HG03095 (cell line): Measurements from ENCODE around the gene TMEM121.
A peak's percentile ranks its signal among the peaks of the same experiment; 100 is the strongest.

Experiments used
- ATAC-seq: cut with Tn5 transposase; IDR thresholded peaks from one replicate; pipeline ENCODE4 v1.9.1; 2021; ENCODE audit warnings: moderate library complexity; ENCODE audit not compliant: unreplicated experiment

TMEM121 gene

GRCh38 chr14:105486974-105487448 lies 39.4 kb upstream of the TMEM121 start:
- ATAC-seq = no peak

DNA sequence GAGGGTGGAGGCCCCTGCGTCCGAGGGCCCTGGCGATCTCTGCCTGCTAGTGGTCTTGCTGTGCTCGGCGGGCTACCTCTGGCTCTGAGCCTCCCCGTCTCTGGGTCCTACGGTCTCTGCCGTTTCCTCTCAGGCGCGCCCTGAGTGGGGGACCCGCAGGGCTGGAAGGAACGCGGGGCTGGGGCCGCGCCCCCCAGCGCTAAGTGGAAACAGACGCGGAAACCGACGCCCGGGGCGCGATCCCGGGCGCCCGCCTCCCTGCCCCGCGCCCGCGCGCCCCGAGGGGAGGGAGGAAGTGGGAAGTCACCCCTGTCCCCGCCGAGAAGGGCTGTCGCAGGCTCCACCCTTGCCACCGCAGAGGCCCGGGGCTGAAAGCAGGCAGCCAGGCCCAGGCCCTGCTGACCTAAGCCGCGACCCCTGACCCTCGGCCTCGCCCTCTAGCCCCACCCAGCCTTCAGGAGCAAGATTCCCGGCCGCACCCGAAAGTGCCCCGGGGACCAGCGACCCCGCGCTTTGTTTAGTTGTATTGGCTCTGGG lies 38.9 kb upstream of the TMEM121 start:
- no peak for ATAC-seq

DNA sequence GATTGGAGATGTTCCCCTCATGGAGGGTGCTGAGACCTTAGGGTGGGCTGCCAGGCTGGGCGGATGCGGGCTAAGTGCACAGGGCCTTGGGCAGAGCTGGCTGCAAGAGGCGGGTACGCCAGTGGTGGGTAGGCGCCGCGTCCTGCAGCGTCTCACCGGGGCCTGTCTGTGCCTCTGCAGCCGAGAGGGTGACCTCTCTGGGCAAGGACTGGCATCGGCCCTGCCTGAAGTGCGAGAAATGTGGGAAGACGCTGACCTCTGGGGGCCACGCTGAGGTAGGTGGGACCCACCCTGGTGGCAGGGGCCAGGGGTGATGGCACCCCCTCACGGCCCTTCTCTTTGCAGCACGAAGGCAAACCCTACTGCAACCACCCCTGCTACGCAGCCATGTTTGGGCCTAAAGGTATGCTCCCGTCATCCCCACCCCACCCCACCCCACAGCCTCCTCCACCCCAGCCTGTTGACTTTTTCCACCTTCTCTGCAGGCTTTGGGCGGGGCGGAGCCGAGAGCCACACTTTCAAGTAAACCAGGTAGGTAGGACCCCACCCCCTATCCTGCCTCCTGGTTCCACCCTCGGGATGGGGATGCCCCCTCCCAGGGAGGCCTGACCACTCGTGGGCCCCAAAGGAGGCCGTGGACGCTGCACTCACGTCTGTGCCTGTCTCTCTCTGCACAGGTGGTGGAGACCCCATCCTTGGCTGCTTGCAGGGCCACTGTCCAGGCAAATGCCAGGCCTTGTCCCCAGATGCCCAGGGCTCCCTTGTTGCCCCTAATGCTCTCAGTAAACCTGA lies 38.2 kb upstream of the TMEM121 start:
- ATAC-seq = no peak

DNA sequence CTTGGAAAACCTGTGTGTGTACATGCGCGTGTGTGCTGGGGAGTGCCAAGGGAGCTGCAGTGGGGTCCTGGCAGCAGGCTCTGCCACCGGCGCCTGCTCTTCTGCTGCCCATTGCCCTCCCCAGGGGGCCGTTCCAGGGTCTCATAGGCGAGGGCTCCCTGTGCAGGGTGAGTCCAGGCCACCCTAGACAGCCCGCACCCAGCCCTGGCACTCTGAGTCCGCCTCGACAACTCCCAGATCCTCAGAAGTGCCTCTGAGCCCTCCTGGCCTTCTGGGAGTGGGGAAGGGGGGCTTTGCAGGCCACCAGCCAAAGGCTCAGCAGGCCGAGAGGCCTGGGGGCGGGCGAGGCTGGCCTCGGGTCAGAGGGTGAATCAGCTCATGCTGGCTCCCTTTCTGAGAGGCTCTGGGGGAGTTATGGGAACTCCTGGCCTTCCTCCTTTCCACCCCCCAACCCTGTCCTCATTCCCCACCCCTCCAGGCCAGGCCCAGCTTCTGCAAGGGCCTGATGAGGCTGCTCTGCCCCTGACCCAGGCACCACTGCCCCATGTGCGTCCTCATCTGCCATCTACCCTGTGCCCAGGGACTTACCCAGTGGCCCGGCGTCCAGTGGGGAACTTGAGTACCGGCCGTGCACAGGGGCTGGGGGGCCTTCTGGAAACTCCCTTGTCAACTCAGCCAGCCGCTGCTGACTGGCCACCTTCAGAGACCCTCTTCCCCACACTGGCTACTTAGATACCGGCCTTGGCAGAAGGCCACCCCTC lies 37.4 kb upstream of the TMEM121 start:
- no peak for ATAC-seq

- ATAC-seq = no peak
Measured at GRCh38 chr14:105489542-105490266, 36.7 kb upstream of the TMEM121 start.

- peak; percentile 0 for ATAC-seq
Measured at GRCh38 chr14:105490267-105490571, 36.2 kb upstream of the TMEM121 start.

GRCh38 chr14:105490572-105491365 lies 35.6 kb upstream of the TMEM121 start, which contains the start of gene TEDC1:
Gene TEDC1, plus strand, starts transcription at chr14:105491246. Its CDS starts 130 bp downstream, at chr14:105491376.
- ATAC-seq = peak; percentile 66

DNA sequence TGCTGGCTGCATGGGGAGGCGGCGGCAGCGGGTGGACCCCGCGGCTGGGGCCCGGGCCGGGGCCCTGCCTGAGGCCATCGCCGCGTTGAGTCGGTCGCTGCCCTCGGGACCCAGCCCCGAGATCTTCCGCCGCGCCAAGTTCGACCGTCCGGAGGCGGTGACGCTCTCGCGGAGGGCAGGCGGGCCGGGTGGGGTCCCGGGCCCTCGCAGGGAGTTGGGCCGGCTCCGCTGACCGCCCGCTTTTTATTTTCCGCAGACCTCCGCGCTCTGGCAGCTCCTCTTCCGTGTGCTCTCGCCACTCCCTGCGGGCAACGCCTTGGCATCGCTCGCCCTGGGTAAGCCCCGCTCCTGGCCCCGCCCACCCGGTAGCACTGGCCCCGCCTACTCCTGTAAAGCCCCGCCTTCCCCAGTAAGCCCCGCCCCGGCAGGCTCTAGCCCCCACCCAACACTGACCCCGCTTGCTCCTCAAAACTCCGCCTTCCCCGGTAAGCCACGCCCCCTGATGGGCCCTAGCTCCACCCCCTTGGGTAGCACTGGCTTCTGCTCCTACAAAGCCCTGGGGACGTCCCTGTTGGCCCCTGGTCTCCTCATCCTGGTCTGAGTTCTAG lies 34.9 kb upstream of the TMEM121 start:
- no peak for ATAC-seq

GRCh38 chr14:105492031-105492970 lies 34.1 kb upstream of the TMEM121 start:
- ATAC-seq = no peak

DNA sequence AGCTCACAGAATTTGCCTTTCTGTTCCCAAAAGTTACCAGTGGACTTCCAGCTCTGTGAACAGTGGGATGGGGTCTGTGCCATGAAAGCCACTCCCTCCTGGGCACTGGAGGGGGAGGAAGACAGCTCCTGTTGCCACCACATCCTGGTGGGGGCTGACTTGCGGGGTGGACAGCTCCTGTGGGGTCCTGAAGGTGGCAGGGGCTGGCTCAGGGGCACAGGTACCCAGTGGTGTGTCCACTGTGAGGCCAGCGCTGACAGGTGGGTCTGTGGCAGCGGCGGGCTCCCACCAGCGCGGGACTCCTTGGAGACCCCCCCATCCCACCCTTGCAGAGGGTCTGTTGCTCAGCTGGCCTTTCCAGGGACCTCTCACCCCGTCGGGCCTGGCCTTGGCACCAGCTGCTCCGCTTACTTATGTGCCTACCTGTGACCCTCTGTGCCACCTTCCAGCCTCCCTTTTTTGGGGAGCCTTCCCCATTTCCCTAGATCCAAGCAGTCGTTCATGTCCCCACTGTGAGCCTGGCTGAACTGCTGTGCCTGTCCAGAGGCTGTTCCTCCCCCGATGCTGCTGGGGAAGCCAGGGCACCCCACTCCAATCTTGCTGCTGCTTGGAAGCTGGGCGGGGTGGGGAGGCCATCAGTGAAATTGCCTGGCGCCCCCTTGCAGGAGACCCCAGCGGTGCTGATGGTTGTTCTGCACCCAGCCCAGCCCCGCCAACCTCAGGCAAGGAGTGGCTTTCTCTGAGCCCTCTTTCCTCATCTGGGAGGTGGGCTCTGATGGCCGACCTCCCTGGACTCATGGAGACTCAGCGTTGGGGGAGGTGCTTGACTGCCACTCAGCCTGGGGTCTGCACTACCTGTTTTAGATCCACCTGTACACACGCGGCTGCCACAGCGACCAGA lies 33.2 kb upstream of the TMEM121 start:
- no peak for ATAC-seq

- no peak for ATAC-seq
Measured at GRCh38 chr14:105493921-105494605, 32.3 kb upstream of the TMEM121 start.

GRCh38 chr14:105494606-105494929 lies 31.8 kb upstream of the TMEM121 start:
- no peak for ATAC-seq

DNA sequence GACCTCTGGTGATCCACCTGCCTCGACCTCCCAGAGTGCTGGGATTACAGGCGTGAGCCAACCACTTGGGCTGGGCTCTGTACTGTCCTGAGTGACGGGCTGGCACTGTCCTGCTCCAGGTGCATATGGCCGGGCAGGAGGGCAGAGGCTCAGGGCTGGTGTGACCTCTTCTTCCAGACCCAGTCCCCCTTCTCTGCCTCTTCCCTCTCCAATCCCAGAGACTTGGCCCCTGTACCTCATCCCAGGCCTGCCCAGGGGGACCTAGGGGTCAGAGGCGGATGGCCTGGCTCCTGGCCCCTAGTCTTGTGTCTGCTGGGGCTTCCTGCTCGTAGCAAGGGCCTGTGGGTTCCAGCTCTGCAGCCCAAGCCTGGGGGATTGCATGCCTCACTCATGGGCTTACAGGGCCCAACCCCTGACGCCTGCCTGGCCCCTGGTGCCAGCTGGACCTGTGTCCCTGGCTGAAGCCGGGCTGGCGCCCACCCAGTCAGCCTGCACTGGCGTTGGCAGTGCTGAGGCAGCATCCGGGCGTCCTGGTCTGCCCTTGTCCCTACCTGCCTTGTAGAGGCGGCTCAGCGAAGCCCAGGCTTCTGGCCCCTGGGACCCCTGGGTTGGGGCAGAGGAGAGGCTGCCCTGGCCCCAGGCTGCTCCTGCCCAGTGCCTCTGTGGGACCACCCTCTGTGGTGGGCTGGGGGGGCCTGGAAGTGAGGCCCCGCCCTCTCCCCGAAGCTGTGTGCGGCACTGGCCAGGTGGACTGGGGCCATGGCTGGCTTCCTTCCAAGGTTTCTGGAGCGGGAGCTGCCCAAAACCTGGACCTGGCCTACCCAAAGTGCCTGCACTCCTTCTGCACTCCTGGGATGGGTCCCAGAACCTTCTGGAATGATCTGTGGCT lies 31.0 kb upstream of the TMEM121 start:
- ATAC-seq = no peak

- ATAC-seq = no peak
Measured at GRCh38 chr14:105495990-105496830, 30.2 kb upstream of the TMEM121 start.

DNA sequence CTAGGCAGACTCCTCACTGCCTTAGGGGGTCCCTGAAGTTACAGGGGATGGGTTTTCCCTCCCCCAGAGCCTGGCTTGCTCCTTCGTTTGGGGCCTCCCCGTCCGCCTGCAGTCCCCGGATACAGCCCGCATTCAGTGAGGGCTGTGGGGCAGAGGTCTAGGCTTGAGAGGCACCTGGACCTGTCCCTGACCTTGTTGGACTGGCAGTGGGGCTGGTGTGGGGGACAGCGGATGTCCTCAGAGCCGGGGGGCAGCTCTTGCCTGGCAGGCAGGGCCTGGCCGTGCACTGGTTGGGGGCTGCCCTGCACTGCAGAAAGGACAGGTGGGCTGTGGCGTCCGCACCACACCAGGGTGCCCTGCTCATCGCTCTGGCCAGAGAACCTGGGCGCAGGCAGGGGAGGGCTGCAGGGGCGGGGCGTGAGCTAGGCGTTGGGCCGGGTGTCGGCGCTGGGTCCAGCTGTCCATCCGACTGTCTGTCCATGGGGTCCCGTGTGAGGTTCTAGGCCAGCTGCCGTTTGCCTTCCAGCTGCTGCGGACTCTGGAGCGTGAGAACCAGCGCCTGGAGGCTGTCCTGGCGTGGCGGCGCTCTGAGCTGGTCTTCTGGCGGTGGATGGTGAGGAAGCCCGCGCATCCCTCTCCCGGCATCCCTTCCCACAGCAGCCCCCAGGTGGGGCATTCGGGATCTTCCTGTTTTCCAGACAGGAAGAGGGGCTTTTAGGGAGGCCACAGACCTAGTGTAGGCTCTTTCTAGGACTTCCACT lies 29.4 kb upstream of the TMEM121 start:
- no peak for ATAC-seq
